IMR-90 (cell line): ENCODE data around the gene WWC2. TPM values are rescaled to one million over a fixed set of nuclear protein-coding genes. Genes with fewer than 3 reads are reported as not detected.

Source experiments
- ATAC-seq: fragments of 200-7000 bp; cut with Tn5 transposase; 2 replicates; pipeline ENCODE4 v1.9.1; 2020; ENCODE audit warnings: low read depth, mild to moderate bottlenecking, moderate library complexity
- BruUV-seq: library from RNA; stranded (reverse); fragments of 400-500 nt; replicated peaks from 2 replicates; lab custom pipeline; 2021; lab: Mats Ljungman, UMichigan
- CTCF ChIA-PET: fragments of 300-600 bp; formaldehyde crosslinking; extraction: SDS; loops from one replicate; lab custom pipeline; 2021; ENCODE audit warnings: antibody characterized with exemption; lab: Yijun Ruan, JAX
- POLR2A ChIA-PET: fragments of 300-600 bp; sonication (Branson Sonifier 250); formaldehyde crosslinking; loops from one replicate; lab custom pipeline; 2022; ENCODE audit warnings: antibody characterized with exemption; ENCODE audit not compliant: unreplicated experiment; lab: Charles Lee
- DNase-seq: peaks from one replicate; pipeline ENCODE4 v3.0.0; 2013
- H2AFZ ChIP-seq: replicated peaks from 2 replicates; pipeline ENCODE3; 2013; ENCODE audit warnings: low read length, mild to moderate bottlenecking; ENCODE audit not compliant: poor library complexity
- H2AK5ac ChIP-seq: 2 replicates; pipeline ENCODE4 v1.6.1; 2013; ENCODE audit warnings: low read depth, low read length, inconsistent platforms
- H2AK9ac ChIP-seq: replicated peaks from 2 replicates; pipeline ENCODE3; 2013; ENCODE audit warnings: mild to moderate bottlenecking, low read depth, low read length, moderate library complexity; ENCODE audit not compliant: poor library complexity
- H2BK120ac ChIP-seq: 2 replicates; pipeline ENCODE4 v1.6.1; 2013; ENCODE audit warnings: low read depth, low read length, inconsistent platforms
- H2BK15ac ChIP-seq: 3 replicates; pipeline ENCODE4 v1.6.1; 2013; ENCODE audit warnings: low read depth, low read length, inconsistent platforms
- H2BK20ac ChIP-seq: 2 replicates; pipeline ENCODE4 v1.6.1; 2013; ENCODE audit warnings: low read depth, mild to moderate bottlenecking, inconsistent platforms, low read length, moderate library complexity
- H2BK5ac ChIP-seq: 2 replicates; pipeline ENCODE4 v1.6.1; 2013; ENCODE audit warnings: mild to moderate bottlenecking, low read depth, low read length, inconsistent platforms; ENCODE audit not compliant: poor library complexity, severe bottlenecking
- H3K14ac ChIP-seq: replicated peaks from 2 replicates; pipeline ENCODE4 v1.6.1; 2013; ENCODE audit warnings: low read depth, low read length, inconsistent platforms
- H3K18ac ChIP-seq: 2 replicates; pipeline ENCODE4 v1.6.1; 2013; ENCODE audit warnings: low read depth, low read length, control low read depth
- H3K23ac ChIP-seq: 2 replicates; pipeline ENCODE4 v1.6.1; 2013; ENCODE audit warnings: low read depth, low read length, inconsistent platforms
- H3K27ac ChIP-seq: 2 replicates; pipeline ENCODE4 v1.5.1; 2013; ENCODE audit warnings: mild to moderate bottlenecking, control low read depth, low read length; ENCODE audit not compliant: insufficient read depth
- H3K27me3 ChIP-seq: 2 replicates; pipeline ENCODE4 v1.6.1; 2013; ENCODE audit warnings: low read length; ENCODE audit not compliant: control insufficient read depth, insufficient read depth
- H3K36me3 ChIP-seq: 2 replicates; pipeline ENCODE4 v1.6.1; 2013; ENCODE audit warnings: low read length, mixed read lengths; ENCODE audit not compliant: control insufficient read depth, insufficient read depth
- H3K4ac ChIP-seq: 2 replicates; pipeline ENCODE4 v1.6.1; 2013; ENCODE audit warnings: low read depth, low read length, inconsistent platforms
- H3K4me1 ChIP-seq: 2 replicates; pipeline ENCODE4 v1.6.1; 2013; ENCODE audit warnings: low read length, mixed read lengths; ENCODE audit not compliant: control insufficient read depth, insufficient read depth
- H3K4me2 ChIP-seq: 2 replicates; pipeline ENCODE4 v1.6.1; 2013; ENCODE audit warnings: low read depth, mild to moderate bottlenecking, control low read depth, low read length, moderate library complexity
- H3K4me3 ChIP-seq: 2 replicates; pipeline ENCODE4 v1.5.1; 2013; ENCODE audit warnings: low read depth, mild to moderate bottlenecking, control low read depth, low read length, moderate library complexity; ENCODE audit not compliant: insufficient read depth
- H3K56ac ChIP-seq: 2 replicates; pipeline ENCODE4 v1.6.1; 2013; ENCODE audit warnings: low read length, inconsistent platforms; ENCODE audit not compliant: insufficient read depth; ENCODE audit errors: extremely low read depth
- H3K79me1 ChIP-seq, 2 experiments: 2 replicates each; pipeline ENCODE4 v1.6.1; 2013; ENCODE audit warnings: low read length in 2 of 2, inconsistent platforms in 1 of 2, low read depth in 1 of 2
- H3K9ac ChIP-seq: 2 replicates; pipeline ENCODE4 v1.6.1; 2013; ENCODE audit warnings: low read depth, low read length, control low read depth
- H3K9me1 ChIP-seq: 2 replicates; pipeline ENCODE4 v1.6.1; 2013; ENCODE audit warnings: low read length, inconsistent platforms; ENCODE audit not compliant: insufficient read depth
- H3K9me3 ChIP-seq: 2 replicates; pipeline ENCODE4 v1.6.1; 2013; ENCODE audit warnings: low read length; ENCODE audit not compliant: control insufficient read depth, insufficient read depth
- H4K20me1 ChIP-seq: 2 replicates; pipeline ENCODE4 v1.6.1; 2013; ENCODE audit warnings: low read length, inconsistent platforms; ENCODE audit not compliant: insufficient read depth
- H4K5ac ChIP-seq: 2 replicates; pipeline ENCODE4 v1.6.1; 2013; ENCODE audit warnings: mild to moderate bottlenecking, low read depth, low read length, control low read depth
- H4K8ac ChIP-seq, 2 experiments: 2 replicates each; pipeline ENCODE4 v1.6.1; 2013; ENCODE audit warnings: low read depth in 2 of 2, low read length in 2 of 2, control low read depth in 1 of 2, inconsistent platforms in 1 of 2
- H4K91ac ChIP-seq: 2 replicates; pipeline ENCODE4 v1.6.1; 2013; ENCODE audit warnings: low read depth, low read length, inconsistent platforms; ENCODE audit not compliant: insufficient read depth
- BHLHE40 ChIP-seq: fragments of 150-350 bp; IDR thresholded peaks from 2 replicates; pipeline ENCODE4 v1.6.1; 2016; ENCODE audit warnings: mild to moderate bottlenecking, low read depth, low read length
- CEBPB ChIP-seq: IDR thresholded peaks from 2 replicates; pipeline ENCODE4 v1.6.1; 2012; ENCODE audit warnings: low read depth, low read length, improper control_type of control experiment
- CHD1 ChIP-seq: IDR thresholded peaks from 2 replicates; pipeline ENCODE4 v1.6.1; 2012; ENCODE audit warnings: low read depth, low read length, improper control_type of control experiment
- ELK1 ChIP-seq: fragments of 150-350 bp; IDR thresholded peaks from 2 replicates; pipeline ENCODE4 v1.6.1; 2016; ENCODE audit warnings: low read depth, mild to moderate bottlenecking, low read length, moderate library complexity, borderline replicate concordance
- FOS ChIP-seq: fragments of 150-350 bp; IDR thresholded peaks from 2 replicates; pipeline ENCODE4 v1.6.1; 2016; ENCODE audit warnings: low read depth, low read length
- MAFK ChIP-seq: IDR thresholded peaks from 2 replicates; pipeline ENCODE4 v1.6.1; 2012; ENCODE audit warnings: low read depth, low read length, improper control_type of control experiment
- MAZ ChIP-seq: IDR thresholded peaks from 2 replicates; pipeline ENCODE4 v1.6.1; 2012; ENCODE audit warnings: low read depth, mild to moderate bottlenecking, low read length, improper control_type of control experiment, moderate library complexity, borderline replicate concordance
- MXI1 ChIP-seq: IDR thresholded peaks from 2 replicates; pipeline ENCODE4 v1.6.1; 2012; ENCODE audit warnings: low read depth, mild to moderate bottlenecking, low read length, moderate library complexity, borderline replicate concordance
- NFE2L2 ChIP-seq: fragments of 150-350 bp; IDR thresholded peaks from 2 replicates; pipeline ENCODE4 v1.6.1; 2016; ENCODE audit warnings: low read depth, mild to moderate bottlenecking, low read length
- POLR2A ChIP-seq: IDR thresholded peaks from 2 replicates; pipeline ENCODE4 v1.6.1; 2012; ENCODE audit warnings: mild to moderate bottlenecking, low read depth, low read length
- RAD21 ChIP-seq: IDR thresholded peaks from 2 replicates; pipeline ENCODE4 v1.6.1; 2012; ENCODE audit warnings: low read length, improper control_type of control experiment
- RCOR1 ChIP-seq: IDR thresholded peaks from 2 replicates; pipeline ENCODE4 v1.6.1; 2012; ENCODE audit warnings: mild to moderate bottlenecking, low read length, improper control_type of control experiment; ENCODE audit not compliant: insufficient replicate concordance
- SMC3 ChIP-seq: fragments of 150-350 bp; IDR thresholded peaks from 2 replicates; pipeline ENCODE4 v1.6.1; 2016; ENCODE audit warnings: low read depth, mild to moderate bottlenecking, antibody characterized with exemption, low read length, moderate library complexity
- WGBS, 2 experiments: methylation state at CpG; one replicate each; pipeline versions ENCODE4 v1.1.5 to v1.1.7; 2013; ENCODE audit warnings: missing lambda C conversion rate in 2 of 2; ENCODE audit not compliant: insufficient read length in 1 of 2; ENCODE audit errors: extremely low coverage in 2 of 2; 5-methylcytosine and 5-hydroxymethylcytosine counted together
- dilution Hi-C: fragments of 300-500 bp; cut with HindIII; formaldehyde crosslinking; loops from one replicate; pipeline ENCODE4 v1.14.3; 2018; ENCODE audit warnings: low sequenced_read_pairs; ENCODE audit not compliant: unreplicated experiment
- in situ Hi-C: fragments of 300-500 bp; cut with MboI; formaldehyde crosslinking; loops from 3 replicates; pipeline ENCODE4 v1.14.3; 2019; ENCODE audit warnings: low sequenced_read_pairs, inconsistent platforms, mixed read lengths
- intact Hi-C: fragments of 100-400 bp; cut with micrococcal nuclease; formaldehyde crosslinking; loops from 2 replicates; pipeline ENCODE4 v1.10.0; 2022
- polyA plus RNA-seq, 3 experiments: library from polyadenylated mRNA; depleted of rRNA; stranded (reverse); fragments of >200 nt; gene quantifications; 2 replicates each; pipeline ENCODE4 v1.2.3, GENCODE V29; 2012; ENCODE audit warnings: low replicate concordance in 1 of 3
- total RNA-seq: library from RNA; depleted of rRNA; stranded (reverse); fragments of >200 nt; gene quantifications from 2 replicates; pipeline ENCODE4 v1.2.3, GENCODE V29; 2012
- TF ChIP-seq, protein P1 (sequence below): fragments of 150-350 bp; IDR thresholded peaks from 2 replicates; pipeline ENCODE4 v1.6.1; 2017; ENCODE audit warnings: mild to moderate bottlenecking, antibody characterized with exemption, low read length, low read depth

Gene WWC2
- total and polyA plus RNA-seq, 2 of the 4 experiments (the other 2 are of a cell fraction), result 26.6 to 27.4 TPM

DNA sequence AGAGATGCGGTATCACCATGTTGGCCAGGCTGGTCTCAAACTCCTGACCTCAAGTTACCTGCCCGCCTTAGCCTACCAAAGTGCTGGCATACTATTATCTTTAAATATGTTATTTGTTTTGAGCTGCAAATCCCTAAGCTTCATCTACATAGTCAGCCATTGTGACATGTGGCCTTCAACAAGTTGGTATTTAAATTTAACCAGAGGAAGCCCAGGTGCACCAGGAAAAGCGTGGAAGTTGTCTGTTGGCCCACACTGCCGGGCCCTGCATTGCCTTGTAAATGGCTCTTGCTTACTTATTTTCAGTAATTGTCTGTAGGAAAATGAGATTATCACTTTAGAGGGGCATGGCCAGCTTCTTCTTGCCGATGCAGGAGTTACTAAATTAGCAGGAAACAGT, 6.0 kb downstream of the WWC2 start:
- dilution Hi-C loops, result no loop called here
- ATAC-seq, result no peak
- Histone ChIP-seq H2BK120ac (no peak overlapping the region), H3K9me1 (peaks cover 18% of the 10 kb centered on the region; the same call in 1 of the 2 replicates), H4K5ac (no peak overlapping the region), H3K27ac (no peak overlapping the region), H4K91ac (no peak overlapping the region), H3K56ac (no peak overlapping the region), H3K4me1 (peaks cover 15% of the 10 kb centered on the region), H4K8ac (no peak overlapping the region), H3K14ac (no peak overlapping the region), H3K4me2 (no peak overlapping the region), H3K79me1 (peaks cover 12 to 57% of the 10 kb centered on the region in 2 experiments), H4K20me1 (peaks cover 46% of the 10 kb centered on the region), H2AK9ac (no peak overlapping the region), H2BK5ac (no peak overlapping the region), H3K23ac (no peak overlapping the region), H3K4ac (no peak overlapping the region), H2BK20ac (no peak overlapping the region), H3K9me3 (no peaks in the 10 kb centered on the region), H3K4me3 (no peak overlapping the region), H3K36me3 (no peaks in the 10 kb centered on the region), H3K27me3 (no peaks in the 10 kb centered on the region), H3K18ac (no peak overlapping the region), H3K9ac (no peak overlapping the region), H2AK5ac (no peak overlapping the region), H2AFZ (no peak overlapping the region), H2BK15ac (no peak overlapping the region)
- TF ChIP-seq FOS (no peak), CHD1 (no peak), ELK1 (no peak), MAFK (no peak), SMC3 (no peak), NFE2L2 (no peak), RAD21 (no peak), CEBPB (no peak), MAZ (no peak), POLR2A (no peak), RCOR1 (no peak), MXI1 (no peak), BHLHE40 (no peak)
- TF ChIP-seq, protein P1, sequence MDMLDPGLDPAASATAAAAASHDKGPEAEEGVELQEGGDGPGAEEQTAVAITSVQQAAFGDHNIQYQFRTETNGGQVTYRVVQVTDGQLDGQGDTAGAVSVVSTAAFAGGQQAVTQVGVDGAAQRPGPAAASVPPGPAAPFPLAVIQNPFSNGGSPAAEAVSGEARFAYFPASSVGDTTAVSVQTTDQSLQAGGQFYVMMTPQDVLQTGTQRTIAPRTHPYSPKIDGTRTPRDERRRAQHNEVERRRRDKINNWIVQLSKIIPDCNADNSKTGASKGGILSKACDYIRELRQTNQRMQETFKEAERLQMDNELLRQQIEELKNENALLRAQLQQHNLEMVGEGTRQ, result no peak
- POLR2A ChIA-PET, result no interaction called here
- intact Hi-C loops, result no loop called here
- no TSS peak for BruUV-seq
- 100% methylated on average over 1 of the region's 5 CpGs; no CpG with 5 or more reads in 1 of the 2 experiments for WGBS, 2 experiments
- in situ Hi-C loops, result no loop called here
- no peak for DNase-seq
- CTCF ChIA-PET, result interaction anchor here (0.5 kb wide), 1 partner anchor 44 kb away, joined by 3 read pairs; no protein-coding TSS in a partner anchor
